RCC 7860 (cell line): ENCODE results near the gene SYTL2.

Source experiments
- DNase-seq: peaks from one replicate; pipeline ENCODE4 v3.0.0-alpha.2; 2015; ENCODE audit warnings: low spot score
- FAIRE-seq: peaks from 2 replicates; lab custom pipeline; 2012; peaks lifted over from hg19 to GRCh38; lab: Jason Lieb, UNC

SYTL2 gene

DNA sequence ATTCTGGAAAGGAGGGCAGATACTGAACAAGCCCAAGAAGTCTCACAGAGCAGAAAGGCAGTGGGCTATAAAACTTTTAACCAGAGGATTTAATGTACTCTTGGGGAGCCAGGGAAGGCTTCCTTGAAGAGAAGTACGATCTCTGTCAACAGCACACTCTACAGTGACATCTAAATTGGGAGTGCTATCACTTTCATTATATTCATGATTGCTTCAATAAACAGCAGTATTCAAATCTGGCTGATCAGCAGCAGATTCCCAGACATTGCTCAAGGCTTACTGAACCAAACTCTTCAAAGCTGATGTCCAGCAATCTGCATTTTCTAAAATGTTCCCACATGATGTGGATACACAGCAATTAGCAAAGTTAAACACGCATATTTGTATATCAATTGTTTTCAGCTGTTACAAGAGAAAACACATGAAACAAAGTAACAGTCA lies 44.2 kb downstream of the SYTL2 start:
- DNase-seq (no peak), FAIRE-seq (no peak)

DNA sequence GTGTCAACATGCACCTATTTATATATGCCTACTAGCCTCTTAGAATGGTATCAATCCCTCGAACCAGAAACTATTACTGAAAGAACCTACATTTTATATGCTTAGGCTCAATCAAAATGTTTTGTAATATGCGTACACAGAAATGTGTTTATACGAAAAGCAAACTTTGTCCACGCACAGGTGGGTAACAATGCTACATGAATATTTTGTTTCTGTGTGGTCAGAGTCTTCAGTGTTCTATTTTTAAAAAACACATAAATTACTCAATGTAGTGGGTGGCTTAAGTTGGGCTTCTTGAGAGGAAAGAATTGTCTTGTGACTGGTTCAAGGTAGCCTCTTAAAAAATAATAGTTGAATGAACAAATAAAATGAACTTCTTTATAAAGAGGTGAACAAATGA lies 46.1 kb downstream of the SYTL2 start:
- FAIRE-seq (no peak), DNase-seq (no peak)

DNA sequence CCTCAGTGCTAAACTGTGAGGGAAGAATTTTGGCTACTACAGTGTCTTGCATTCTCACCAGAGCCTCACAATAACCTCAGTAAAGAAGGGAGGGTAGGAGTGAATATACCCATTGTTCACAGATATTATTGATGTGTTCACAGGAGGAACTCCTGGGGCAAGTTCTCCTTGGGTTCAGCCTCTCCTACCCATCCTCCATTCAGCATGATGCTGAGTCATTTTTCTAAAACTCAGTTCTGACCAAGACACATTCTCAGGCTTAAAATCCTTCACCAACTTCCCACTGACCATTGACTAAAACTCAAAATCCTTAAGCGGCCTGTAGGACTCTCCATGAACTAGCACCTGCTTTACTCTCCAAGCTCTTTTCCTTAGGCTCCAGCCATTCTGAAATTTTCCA lies 48.7 kb downstream of the SYTL2 start:
- DNase-seq (no peak), FAIRE-seq (no peak)

DNA sequence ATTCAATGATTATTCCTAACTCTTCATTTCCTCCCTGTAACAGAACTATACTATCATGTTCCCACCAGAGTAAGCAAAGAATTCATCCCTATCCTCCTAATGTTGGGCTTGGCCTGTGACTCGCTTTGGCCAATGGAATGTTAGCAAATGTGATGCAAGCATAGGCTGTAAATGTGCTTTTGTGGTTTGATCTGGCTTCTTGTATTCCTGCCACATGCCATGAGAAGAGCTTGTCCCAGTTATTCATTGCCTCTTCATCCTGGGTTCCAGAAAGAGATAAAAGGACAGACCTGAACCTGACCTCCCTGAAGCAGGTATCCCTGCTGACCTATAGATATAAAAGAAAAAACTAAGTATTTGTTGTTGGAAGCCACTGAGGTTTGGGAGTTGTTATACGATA lies 51.0 kb downstream of the SYTL2 start:
- DNase-seq (peak; percentile 10), FAIRE-seq (peak; percentile 73)

DNA sequence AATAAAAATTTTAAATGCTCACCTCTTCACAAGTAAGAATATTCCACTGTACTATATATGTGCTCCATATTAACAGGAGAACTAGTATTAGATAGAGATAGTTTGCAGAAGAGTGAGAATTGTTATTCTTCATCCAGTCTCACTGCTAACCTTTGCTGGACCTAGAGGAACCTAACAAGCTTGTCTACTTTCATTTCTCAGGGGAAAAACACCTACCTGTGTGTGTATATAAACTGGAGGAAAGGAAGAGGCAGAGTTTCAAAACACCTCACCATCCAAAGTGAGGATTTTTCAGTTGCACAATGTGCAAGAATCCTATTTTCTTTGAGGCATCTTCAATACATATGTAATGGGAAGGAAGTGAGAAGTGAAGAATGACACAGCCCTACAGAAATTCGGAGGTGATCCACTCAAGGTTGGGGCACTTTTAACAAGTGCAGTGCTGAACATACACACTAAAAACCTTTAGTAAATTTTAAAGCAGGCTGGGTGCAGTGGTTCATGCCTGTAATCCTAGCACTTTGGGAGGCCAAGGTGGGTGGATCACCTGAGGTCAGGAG lies 52.4 kb downstream of the SYTL2 start:
- FAIRE-seq (no peak), DNase-seq (no peak)

DNA sequence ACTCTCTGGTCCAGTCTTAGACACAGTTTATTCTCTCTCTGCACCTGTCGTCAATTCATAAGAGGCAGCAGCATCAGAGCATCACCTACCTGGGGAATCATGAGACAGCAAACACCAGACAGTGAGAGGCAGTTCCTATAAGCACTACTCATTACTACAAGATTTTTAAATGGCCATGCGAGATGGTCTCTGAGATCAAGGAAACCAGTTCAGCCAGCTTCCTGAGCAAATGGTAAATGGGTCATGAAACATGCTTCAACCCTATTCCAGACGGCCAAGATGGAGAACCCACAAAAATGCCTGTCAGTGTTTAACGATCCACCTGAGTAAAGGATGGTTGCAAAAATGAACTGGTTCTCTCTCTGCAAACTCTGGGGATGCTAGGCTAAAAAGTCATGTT lies 52.9 kb downstream of the SYTL2 start:
- DNase-seq: no peak
- FAIRE-seq: no peak

DNA sequence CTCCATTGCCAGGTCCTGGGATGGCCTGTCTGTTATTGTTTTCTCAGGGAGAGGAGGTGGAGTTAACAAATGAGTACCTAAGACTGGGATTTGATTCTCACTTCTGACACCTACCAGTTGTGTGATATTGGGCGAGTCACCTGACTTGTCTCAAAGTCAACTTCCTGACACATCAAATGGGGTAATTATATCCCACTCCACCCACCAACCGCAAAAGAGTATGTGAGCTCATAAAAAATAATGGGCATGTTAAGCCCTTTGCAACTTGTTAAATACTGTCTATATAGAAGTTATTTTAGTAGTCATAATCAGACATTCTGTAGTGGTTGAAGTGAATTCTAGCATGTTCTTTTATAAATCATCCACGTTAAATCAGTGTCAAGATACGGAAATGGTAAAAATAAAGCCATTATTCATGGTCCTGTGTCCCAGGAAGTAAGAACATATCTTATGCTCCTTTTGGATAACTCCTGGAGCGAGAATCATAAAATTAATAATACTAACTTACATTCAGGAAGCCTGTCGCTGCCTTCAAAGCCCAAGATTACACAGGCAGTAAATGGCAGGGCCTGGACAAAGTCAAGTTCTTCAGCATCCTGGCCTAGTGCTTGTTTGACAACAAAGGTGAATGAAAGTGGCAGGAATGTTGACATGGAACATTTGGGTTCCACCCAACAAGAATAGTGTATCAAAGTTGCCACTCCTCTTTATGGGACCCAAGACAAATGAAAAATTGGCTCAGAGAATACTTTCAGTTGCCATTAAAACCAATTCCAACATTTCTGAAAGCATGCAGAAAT lies 54.3 kb downstream of the SYTL2 start:
- FAIRE-seq (no peak), DNase-seq (no peak)

DNA sequence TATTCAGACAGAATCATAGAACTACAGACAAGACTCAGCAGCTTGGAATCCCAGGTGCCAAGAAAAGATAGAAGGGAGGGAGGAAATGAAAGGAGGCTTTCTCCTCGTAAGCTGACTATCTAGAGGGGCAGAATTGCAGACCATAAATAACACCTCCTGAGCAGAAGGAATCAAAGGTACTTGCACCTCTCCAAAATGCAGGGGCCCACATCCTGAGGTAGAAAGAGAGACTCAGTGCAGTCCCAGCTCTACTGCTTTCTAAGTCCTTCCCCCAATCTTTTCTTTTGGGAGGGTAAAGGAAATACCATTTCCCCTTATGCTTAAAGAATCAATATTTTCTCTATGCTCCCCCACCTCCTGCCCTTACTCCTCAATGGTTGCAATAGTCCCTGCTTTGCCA lies 55.2 kb downstream of the SYTL2 start:
- DNase-seq (no peak), FAIRE-seq (no peak)

DNA sequence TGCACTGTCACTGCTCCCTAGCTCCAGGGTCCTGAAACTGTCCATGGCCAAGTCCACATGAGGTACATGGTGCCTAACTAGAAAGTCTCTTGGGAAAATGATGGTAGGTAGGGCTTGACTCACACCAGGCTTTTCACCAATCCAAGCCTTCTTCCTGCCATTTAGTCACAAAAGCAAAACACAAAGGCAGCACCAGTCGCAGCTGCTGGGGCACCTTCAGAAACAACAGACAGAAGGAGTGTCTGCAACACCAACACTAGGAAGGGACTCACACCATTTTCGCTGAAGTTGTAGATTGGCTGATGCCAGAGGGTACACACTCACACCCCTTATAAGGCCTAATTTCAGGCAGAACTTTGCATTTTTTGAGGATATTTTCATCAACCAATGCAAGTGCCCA lies 55.7 kb downstream of the SYTL2 start:
- DNase-seq: no peak
- no peak for FAIRE-seq

DNA sequence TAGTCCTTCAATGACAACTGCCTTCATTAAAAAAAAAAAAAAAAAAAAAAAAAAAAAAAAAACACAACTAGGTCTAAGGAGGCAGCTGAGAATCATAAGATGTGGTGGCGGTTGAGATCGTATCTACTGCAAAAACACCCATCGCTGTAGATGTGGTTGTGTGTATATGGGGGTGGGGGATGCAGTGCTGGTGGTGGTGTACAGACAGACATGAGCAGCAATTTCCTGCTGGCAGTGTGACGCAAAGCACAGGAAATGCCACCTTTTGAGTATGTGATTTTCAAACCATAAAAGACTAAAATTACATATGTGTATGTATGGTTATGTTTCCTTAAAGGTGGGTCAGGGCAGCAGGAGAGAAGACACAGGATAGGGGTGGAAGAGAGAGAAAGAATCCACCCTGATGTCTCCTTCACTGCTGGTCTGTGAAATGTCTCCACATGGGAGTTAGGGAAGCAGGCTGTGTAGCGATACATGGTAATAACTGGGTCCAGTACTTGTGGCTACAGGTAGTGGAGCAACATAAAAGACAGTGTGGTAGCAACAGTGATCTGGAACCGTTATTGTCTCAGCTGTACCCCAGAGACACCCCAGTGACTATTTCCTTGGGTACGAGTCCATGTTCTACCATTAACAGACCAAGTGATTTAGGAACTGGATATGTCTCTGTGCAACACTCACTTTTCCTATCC lies 57.9 kb downstream of the SYTL2 start:
- DNase-seq (no peak), FAIRE-seq (no peak)

DNA sequence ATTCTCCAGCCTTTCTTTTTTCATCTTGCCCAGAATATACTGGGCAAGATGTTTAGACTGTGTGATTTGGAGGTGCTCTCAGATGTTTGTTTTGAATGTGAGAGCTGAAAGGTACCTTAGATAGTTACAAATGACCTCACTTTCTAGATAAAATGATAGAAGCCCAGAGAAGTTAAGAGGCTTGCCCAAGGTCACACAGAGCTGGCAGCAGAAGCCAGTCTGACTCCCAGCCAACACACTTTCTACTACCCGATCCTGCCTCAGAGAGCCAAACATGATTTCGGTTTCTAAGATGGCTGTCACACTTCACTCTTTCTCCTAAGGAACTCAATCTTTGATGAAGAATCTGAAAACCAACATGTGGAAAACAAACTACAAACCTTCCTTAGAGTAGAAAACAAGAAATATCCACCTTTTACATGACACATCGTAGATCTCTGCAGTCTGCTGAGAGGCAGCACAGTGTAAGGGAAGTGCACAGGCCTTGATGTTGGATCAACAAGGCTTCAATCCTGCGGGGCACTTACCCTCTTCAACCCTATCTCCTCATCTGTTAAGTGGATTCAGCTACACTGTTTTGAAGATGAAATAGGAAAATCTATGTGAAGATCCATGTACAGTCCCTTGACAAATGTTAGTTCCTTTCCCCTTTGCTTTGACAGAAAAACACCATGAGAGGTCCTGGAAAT lies 58.6 kb downstream of the SYTL2 start:
- FAIRE-seq (no peak), DNase-seq (no peak)

DNA sequence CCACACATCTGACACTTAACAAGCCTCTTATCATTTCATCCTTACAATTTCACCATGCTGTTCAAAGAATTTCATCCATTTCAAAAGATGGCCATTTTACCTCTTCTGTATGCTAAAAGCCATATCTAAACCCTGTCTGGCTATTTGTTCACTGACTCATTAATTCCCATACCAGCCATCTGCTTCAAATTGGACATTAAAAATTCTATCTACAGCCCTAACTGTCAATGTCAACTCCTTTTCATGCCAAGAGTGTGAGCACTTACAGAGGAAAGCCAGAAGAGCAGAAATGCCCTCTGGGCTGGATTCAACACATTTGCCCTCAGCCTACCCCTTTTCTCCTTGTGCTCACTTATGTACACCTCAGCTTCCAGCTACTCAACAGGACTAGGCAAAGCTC lies 59.2 kb downstream of the SYTL2 start:
- no peak for FAIRE-seq
- DNase-seq: no peak

DNA sequence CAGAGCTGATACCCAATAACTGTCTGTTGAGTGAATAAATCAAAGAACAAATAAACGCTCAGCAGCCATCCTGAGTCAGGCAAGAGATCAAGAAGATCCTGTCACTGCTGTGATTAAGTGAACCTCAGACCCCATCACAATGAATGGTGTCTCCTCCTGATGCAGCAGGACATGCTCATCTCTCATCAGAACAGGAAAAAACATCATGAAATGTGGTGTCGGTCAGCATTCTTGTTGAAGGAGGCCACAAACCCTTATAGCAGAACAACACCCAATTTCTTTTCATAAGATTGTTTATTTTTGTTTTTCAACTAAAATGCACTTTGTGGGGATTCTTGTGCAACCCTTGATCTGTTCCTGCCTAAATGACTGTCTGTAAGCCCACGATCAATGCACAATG lies 60.3 kb downstream of the SYTL2 start:
- DNase-seq: no peak
- FAIRE-seq: no peak

DNA sequence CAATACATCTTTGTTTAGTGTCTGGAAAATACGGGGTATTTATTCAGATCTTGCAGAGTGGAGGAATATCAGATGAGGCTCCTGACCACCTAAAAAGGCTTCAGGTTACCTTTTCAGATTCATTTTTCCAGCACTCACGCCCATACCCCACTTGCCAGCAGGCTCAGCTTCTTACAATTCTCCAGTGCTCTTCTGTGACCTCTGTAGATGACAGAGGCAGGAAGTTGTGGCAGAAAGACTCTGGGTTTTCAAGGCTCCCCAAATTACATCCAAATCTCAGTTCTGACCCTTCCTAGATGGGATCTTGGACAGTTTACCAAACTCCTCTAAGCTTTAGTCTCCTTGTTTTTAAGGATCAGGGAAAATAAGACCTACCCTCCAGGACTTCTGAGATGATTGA lies 61.1 kb downstream of the SYTL2 start:
- FAIRE-seq: no peak
- no peak for DNase-seq

DNA sequence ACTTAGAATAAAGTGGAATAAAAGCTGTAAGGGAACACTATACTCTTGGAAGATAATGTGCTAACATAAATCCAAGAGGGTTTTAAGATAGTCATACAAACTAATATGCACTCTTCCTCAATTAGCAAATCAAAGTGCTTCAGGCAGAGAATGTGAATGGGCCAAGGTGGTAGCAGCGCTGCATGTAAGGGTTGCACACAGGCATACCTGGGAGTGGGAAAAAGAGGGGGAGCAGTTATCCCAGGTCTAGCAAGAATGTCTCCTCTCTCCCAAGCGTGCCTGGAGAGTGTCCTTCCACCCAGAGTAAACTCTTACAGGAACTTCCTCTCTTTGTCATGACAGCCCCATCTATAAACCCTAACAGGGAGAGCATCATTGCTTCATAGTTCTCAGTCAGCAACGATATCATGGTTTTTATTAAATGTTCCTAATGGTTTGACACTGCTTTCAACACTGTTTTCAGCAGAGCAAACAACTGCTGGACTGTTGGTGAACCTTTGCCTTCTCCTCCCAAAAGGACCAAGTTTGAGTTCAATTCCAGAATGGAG lies 61.6 kb downstream of the SYTL2 start:
- DNase-seq (no peak), FAIRE-seq (no peak)

DNA sequence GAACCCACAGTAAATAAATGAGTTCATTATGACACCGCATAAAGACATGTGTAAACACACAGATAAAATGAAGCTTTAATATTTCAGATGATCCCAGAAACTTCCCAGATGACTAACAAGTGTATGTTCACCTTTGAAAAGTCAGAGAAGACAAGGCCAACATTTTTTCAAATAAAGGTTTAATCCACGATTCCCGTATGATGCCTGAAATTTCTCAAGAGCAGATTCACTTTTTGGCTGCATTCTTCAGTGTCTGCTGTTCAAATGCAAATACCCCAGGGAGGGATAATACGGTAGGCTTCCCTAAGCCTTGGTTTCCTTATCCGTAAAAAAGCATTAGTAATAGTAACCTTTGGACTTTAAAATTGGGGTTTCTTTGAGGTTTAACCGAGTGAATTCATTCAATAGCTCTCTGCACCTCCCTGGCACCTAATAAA lies 62.5 kb downstream of the SYTL2 start:
- DNase-seq (no peak), FAIRE-seq (no peak)

DNA sequence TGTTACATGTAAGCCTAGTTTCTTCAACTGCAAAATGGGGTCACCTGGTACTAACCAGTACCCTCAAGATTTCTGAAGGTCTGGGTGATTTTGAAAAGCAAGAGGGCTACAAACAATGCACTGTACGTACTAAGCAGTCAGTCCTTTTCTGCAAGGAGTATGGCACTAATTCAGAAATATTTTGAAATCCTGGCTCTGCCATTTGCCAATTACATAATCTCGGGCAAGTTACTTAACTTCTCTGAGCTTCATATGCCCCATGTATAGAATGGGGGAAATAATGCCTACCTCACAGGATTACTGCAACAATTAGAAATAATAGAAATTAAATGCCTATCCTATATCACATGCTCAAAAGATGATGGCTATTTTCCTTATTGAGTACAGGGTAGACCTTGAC lies 64.3 kb downstream of the SYTL2 start:
- no peak for FAIRE-seq
- no peak for DNase-seq

DNA sequence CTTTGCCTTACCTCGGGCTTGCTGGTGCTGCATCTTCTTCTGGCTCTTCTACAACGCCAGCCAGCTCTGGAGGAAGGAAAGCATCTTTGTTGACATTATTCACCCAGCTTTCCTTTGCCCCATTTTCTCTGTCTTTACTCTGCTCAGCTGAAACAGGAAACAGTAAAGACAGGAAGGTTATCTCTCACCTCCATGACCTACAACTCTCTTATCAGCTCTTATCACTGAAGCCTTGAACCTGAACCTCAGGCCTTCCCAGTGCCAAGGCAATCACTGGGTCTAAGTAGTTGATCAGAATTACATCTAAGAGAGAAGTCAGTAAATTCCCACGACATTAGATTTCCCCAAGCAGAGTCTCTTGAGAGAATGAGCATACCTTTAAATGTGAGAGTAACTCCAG lies 65.3 kb downstream of the SYTL2 start:
- no peak for DNase-seq
- FAIRE-seq: no peak

DNA sequence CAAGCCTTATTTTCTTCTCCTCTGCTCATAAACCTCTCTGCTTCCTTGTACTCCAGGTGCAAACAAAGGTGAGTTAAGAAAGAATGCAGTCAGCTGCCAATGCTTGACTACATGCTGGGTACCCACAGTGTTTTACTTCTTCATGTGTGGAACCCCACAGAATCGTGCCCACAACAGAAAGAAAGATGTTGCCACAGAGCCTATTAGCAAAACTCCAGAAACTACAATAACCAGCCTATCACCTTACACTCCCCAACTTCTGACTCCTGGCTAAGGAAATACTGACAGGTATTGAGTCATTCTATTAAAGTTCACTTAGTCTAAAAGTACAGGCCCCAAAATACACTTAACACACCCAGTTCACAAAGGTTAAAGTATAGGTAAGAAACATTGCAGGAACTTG lies 68.1 kb downstream of the SYTL2 start:
- FAIRE-seq: no peak
- no peak for DNase-seq

DNA sequence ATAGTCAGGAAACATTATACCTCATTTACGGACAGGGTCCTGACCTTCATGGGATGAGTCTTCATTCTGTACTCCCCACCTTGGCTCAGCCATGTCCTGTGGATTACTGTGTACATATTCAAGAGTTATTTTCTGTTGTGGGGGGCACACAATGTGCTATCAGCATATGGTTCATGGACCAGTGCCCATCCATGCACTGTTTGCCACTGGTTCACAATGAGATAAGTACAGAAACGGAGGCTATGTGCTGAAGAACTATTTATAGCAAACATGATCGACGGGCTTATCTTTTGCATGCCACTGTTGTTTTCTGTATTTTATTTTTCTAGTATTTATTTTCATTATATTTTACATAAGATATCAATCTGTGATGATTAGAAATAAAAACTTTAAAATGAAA lies 68.6 kb downstream of the SYTL2 start:
- FAIRE-seq: no peak
- no peak for DNase-seq
